GM12865 (cell line): ENCODE results near the gene DSCAM.

Experiments used
- DNase-seq: peaks from one replicate; pipeline ENCODE4 v3.0.0; 2010; ENCODE audit warnings: low read depth
- H3K4me3 ChIP-seq: 2 replicates; pipeline ENCODE4 v1.5.1; 2011; ENCODE audit warnings: mild to moderate bottlenecking, low read depth, low read length, control low read depth
- CTCF ChIP-seq: IDR thresholded peaks from 2 replicates; pipeline ENCODE4 v1.5.1; 2011; ENCODE audit warnings: low read length, control low read depth, low read depth, inconsistent platforms; ENCODE audit not compliant: insufficient read depth; ENCODE audit errors: missing control alignments

DSCAM gene

DNA sequence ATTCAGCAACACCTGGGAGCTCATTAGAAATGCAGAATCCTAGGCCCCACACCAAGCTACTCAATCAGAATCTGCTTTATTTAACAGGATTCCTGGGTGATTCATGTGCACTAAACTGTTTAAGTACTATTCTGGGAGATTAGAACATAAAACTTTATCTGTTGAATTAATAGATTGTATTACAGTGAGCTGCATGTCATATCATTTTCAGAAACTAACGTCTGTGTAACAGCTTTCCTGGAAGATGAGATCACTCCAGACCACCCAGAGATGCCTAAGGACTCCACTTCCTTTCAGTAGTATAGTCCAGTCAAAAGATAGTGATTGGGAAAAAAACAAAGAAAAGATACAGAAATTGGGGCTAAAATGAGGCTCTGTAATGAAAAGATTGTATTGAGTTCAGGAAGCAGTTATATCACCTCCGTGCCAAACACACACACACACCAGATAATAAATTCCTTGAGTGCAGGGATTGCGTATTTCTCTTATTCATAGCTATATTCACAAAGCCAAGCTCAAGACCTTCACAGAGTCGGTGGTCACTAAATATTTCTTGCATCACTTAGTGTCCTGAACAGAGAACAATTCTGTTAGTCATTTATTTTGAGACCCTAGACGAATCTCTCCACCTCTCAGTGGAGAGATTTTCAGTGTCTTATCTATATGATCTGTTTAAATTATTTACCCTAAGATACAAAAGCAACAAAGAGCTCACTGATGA lies 178.2 kb downstream of the DSCAM start:
- no peak for TF ChIP-seq CTCF
- DNase-seq = no peak
- no peak overlapping the region for H3K4me3 ChIP-seq

GRCh38 chr21:40667967-40668366 lies 179.0 kb downstream of the DSCAM start:
- no peak overlapping the region for H3K4me3 ChIP-seq
- DNase-seq = no peak
- no peak for TF ChIP-seq CTCF

DNA sequence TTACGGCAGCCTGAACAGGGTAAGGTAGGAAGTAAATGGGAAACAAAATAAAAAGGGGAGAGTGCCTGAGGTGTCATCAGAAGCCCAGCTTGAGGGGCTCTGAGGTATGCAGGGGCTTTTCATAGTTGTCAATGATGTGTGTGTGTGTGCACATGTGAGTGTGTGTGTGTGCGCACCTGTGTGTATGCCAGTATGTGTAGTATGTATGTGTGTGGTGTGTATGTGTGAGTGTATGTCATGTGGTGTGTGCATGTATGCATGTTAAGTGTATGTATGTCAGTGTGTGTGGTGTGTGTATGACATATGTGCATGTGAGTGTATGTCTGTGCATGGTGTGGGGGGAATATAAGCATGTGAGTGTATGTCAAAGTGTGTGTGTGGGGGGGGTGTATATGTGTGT lies 184.1 kb downstream of the DSCAM start:
- no peak overlapping the region for H3K4me3 ChIP-seq
- no peak for DNase-seq
- no peak for TF ChIP-seq CTCF

DNA sequence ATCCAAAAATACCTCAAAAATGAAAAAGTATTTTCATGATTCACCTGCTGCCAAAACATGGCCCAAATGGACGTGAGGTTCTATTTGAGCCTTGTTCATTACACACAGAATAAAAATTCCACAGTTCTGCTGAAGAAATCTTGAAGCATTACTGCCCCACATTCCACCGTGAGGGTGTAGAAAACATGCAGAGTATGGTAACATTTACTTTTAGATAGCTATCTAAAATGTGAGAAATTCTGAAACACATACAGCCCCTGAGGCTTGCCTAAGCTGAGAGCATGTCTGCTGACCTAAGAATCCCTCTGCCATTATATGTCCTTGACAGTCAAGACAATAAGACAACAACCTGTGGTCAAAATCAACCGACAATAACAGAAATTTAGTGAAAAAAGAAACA lies 186.5 kb downstream of the DSCAM start:
- no peak for TF ChIP-seq CTCF
- H3K4me3 ChIP-seq = no peak overlapping the region
- DNase-seq = no peak

DNA sequence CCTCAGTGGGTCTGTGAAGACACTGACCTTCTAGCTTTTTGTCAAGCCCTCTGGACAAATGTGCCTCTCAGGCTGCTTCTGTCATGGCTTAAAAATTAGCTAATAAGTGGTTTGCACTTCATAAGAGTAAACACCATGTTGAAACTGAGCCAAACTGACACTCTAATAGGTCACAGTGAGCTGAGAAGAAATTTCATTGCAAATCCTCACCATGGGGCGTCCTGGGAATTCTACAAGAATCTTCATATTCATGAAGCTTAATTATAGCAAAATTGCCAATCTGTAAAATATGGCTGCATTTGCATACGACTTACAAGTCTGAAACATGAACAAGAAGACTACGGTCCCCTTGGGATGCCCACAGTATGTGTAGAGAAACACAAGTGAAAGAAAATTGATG lies 188.6 kb downstream of the DSCAM start:
- no peak overlapping the region for H3K4me3 ChIP-seq
- no peak for DNase-seq
- TF ChIP-seq CTCF = no peak

GRCh38 chr21:40652436-40652835 lies 194.5 kb downstream of the DSCAM start:
- TF ChIP-seq CTCF = no peak
- H3K4me3 ChIP-seq = no peak overlapping the region
- DNase-seq = no peak

DNA sequence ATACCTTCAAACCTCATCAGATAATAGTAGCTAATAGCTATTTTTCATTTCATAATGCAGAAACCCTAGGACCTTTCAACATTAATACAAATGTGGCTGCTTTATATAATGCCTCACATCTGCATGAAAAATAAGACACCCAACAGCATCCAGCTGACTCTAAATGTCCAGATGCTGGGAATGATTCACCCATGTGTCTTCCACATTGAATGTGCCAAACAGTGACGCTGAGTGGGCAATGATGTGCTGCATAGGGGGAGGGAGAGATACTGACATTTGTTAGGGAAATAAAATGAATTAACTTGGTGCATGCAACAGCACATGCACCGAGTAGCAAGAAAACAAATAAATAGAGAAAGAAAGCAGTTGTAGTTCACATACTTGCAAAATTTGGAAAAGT lies 199.3 kb downstream of the DSCAM start:
- DNase-seq = no peak
- no peak overlapping the region for H3K4me3 ChIP-seq
- TF ChIP-seq CTCF = no peak
